PC-3 (cell line): ENCODE results near the gene PDS5B.

ENCODE experiments used
- CTCF ChIP-seq: fragments of 300-600 bp; sonication (generic); conservative IDR thresholded peaks from 2 replicates; pipeline ENCODE4 v1.5.1; 2017; ENCODE audit warnings: antibody characterized with exemption, low read depth, mild to moderate bottlenecking, low read length
- EZH2 ChIP-seq: fragments of 300-600 bp; sonication (generic); IDR thresholded peaks from one replicate; pipeline ENCODE4 v1.6.1; 2017; ENCODE audit warnings: antibody characterized with exemption, mild to moderate bottlenecking, low read length; ENCODE audit not compliant: unreplicated experiment
- EZH2phosphoT487 ChIP-seq: fragments of 300-600 bp; sonication (generic); IDR thresholded peaks from 2 replicates; pipeline ENCODE4 v1.6.1; 2018; ENCODE audit warnings: mild to moderate bottlenecking, antibody characterized with exemption, low read length, borderline replicate concordance

- TF ChIP-seq CTCF (no peak), EZH2 (no peak), EZH2phosphoT487 (no peak)
These were observed 71.1 kb downstream of the PDS5B start for GRCh38 chr13:32657309-32657708.
